ENCODE data around the gene PPIL3. TPM values are rescaled to one million over a fixed set of nuclear protein-coding genes. Genes with fewer than 3 reads are reported as not detected.
A peak's percentile ranks its signal among the peaks of the same experiment; 100 is the strongest.

The PPIL3 gene
- total RNA-seq, 3 donors from 2014 or later: 25.0 to 30.4 (median 28.0) TPM

DNA sequence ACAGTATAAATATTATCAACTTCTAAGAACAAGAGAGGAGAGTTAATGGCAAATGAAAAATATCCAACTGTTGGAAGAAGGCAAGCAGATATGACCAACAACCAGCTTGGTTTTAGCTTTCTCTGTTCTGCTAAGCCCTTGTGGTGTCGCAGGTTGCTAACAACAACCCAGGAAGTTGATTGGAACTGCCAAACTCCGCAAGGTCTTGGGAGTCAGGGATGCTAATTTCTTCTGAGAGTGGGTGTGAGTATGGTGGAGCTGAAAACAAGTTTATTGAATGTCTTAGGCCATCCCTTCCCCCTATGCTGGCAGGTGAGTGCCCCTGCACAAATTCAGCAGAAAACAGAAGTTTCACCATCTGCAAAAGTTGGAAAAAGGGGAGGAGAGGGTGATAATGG lies 59.6 kb downstream of the PPIL3 start:
- H3K9me3 ChIP-seq: no peaks in the 10 kb centered on the region
- H3K36me3 ChIP-seq (ENCODE audit: low read depth): no peaks in the 10 kb centered on the region
- ATAC-seq (peak; percentile 11), DNase-seq (no peak)
- H3K4me3 ChIP-seq: no peak overlapping the region
- intact Hi-C loops (cut with DNase I, micrococcal nuclease): no loop called here
- H3K4me1 ChIP-seq (ENCODE audit: low read depth): no peaks in the 10 kb centered on the region
- no peak for TF ChIP-seq CTCF (IDR thresholded peaks at IDR 0.05)

GRCh38 chr2:200828572-200829257 lies 60.2 kb downstream of the PPIL3 start:
- Histone ChIP-seq H3K4me1 (ENCODE audit: low read depth) (no peaks in the 10 kb centered on the region), H3K36me3 (ENCODE audit: low read depth) (no peaks in the 10 kb centered on the region), H3K9me3 (no peaks in the 10 kb centered on the region), H3K4me3 (no peak overlapping the region)
- DNase-seq: peak in 2 of 3 donors; percentile 49 to 50
- ATAC-seq: peak; percentile 80
- TF ChIP-seq CTCF (IDR thresholded peaks at IDR 0.05): no peak
- intact Hi-C loops (cut with DNase I, micrococcal nuclease): no loop called here

GRCh38 chr2:200828104-200828503 lies 60.8 kb downstream of the PPIL3 start:
- H3K4me1 ChIP-seq (ENCODE audit: low read depth): no peaks in the 10 kb centered on the region
- H3K9me3 ChIP-seq: no peaks in the 10 kb centered on the region
- intact Hi-C loops (cut with DNase I, micrococcal nuclease): no loop called here
- ATAC-seq (no peak), DNase-seq (no peak)
- TF ChIP-seq CTCF (IDR thresholded peaks at IDR 0.05): no peak
- H3K36me3 ChIP-seq (ENCODE audit: low read depth): no peaks in the 10 kb centered on the region
- H3K4me3 ChIP-seq: no peak overlapping the region

GRCh38 chr2:200821686-200822245 lies 67.1 kb downstream of the PPIL3 start:
- no peak for TF ChIP-seq CTCF (IDR thresholded peaks at IDR 0.05)
- no peak for DNase-seq
- ATAC-seq: no peak
- Histone ChIP-seq H3K36me3 (ENCODE audit: low read depth) (peaks cover 16% of the 10 kb centered on the region), H3K4me3 (no peak overlapping the region), H3K4me1 (ENCODE audit: low read depth) (no peaks in the 10 kb centered on the region), H3K9me3 (no peaks in the 10 kb centered on the region)
- intact Hi-C loops (cut with DNase I, micrococcal nuclease): no loop called here

Other genes with a start within 250 kb of the PPIL3 start
- gene BZW1, start 77.2 kb downstream of the PPIL3 start, total RNA-seq: 100 to 1,000 TPM; 137 to 235 (median 174) TPM
- 100 to 1,000 TPM in 1 of 3 donors, 10 to 100 TPM in 2; 62.0 to 138 (median 88.3) TPM for gene CLK1, start 24.4 kb downstream of the PPIL3 start, total RNA-seq
- gene NIF3L1, start 294 bp upstream of the PPIL3 start, total RNA-seq: 10 to 100 TPM; 19.2 to 28.1 (median 26.7) TPM
- 10 to 100 TPM; 29.6 to 51.1 (median 32.2) TPM for gene ORC2, start 74.6 kb upstream of the PPIL3 start, total RNA-seq
- 10 to 100 TPM; 33.2 to 55.6 (median 48.2) TPM for gene HYCC2, start 182.6 kb upstream of the PPIL3 start, total RNA-seq
- 100 to 1,000 TPM; 100 to 145 (median 134) TPM for gene NDUFB3, start 182.9 kb upstream of the PPIL3 start, total RNA-seq
- 100 to 1,000 TPM; 161 to 171 (median 166) TPM for gene CFLAR, start 227.1 kb upstream of the PPIL3 start, total RNA-seq

Measured in mucosa of descending colon (tissue), 3 donors.